Breast epithelium (tissue), 3 donors: ENCODE data around the gene NTRK2.

Experiments used
- POLR2A ChIP-seq: fragments of 450-650 bp; IDR thresholded peaks from one replicate; pipeline ENCODE4 v1.6.1; 2016; ENCODE audit warnings: antibody characterized with exemption, mild to moderate bottlenecking, moderate library complexity
- TF ChIP-seq, protein P1 (sequence below), 3 donors: fragments of 450-650 bp; IDR thresholded peaks; one replicate each; pipeline ENCODE4 v1.5.1; 2016 to 2017; ENCODE audit warnings: antibody characterized with exemption in 3 of 3, mild to moderate bottlenecking in 3 of 3, moderate library complexity in 3 of 3

DNA sequence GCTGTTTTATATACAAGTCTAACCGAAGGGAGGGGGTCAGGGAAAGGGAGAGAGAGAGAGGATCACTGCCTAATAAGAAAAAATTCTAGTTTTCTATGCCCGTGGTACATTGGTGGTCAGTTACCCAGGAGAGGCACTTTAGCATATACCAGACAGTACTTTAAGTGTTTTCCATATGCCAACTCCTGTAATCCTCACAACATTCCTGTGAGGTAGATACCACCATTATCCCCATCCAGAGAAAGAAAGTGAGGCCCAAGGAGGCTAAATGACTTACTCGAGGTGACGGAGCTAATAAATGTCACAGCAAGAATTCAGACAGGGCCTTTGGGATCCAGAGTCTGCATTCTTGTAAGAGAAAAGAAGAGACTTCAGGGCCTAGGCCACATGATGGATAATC is 161.8 kb downstream of the NTRK2 start:
- TF ChIP-seq, protein P1, sequence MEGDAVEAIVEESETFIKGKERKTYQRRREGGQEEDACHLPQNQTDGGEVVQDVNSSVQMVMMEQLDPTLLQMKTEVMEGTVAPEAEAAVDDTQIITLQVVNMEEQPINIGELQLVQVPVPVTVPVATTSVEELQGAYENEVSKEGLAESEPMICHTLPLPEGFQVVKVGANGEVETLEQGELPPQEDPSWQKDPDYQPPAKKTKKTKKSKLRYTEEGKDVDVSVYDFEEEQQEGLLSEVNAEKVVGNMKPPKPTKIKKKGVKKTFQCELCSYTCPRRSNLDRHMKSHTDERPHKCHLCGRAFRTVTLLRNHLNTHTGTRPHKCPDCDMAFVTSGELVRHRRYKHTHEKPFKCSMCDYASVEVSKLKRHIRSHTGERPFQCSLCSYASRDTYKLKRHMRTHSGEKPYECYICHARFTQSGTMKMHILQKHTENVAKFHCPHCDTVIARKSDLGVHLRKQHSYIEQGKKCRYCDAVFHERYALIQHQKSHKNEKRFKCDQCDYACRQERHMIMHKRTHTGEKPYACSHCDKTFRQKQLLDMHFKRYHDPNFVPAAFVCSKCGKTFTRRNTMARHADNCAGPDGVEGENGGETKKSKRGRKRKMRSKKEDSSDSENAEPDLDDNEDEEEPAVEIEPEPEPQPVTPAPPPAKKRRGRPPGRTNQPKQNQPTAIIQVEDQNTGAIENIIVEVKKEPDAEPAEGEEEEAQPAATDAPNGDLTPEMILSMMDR (IDR thresholded peaks at IDR 0.05), result no peak
- no peak for TF ChIP-seq POLR2A
